AG09309 (cell line): Measurements from ENCODE around the gene KLHL12.
A peak's percentile ranks its signal among the peaks of the same experiment; 100 is the strongest.

Experiments
- DNase-seq: peaks from one replicate; pipeline ENCODE4 v3.0.0-alpha.2; 2010; ENCODE audit warnings: low read depth
- H3K4me3 ChIP-seq: 2 replicates; pipeline ENCODE4 v1.5.1; 2011; ENCODE audit warnings: mild to moderate bottlenecking, low read depth, low read length, moderate library complexity; ENCODE audit not compliant: control insufficient read depth
- CTCF ChIP-seq: IDR thresholded peaks from 2 replicates; pipeline ENCODE4 v1.5.1; 2011; ENCODE audit warnings: mild to moderate bottlenecking, low read depth, low read length, inconsistent platforms; ENCODE audit not compliant: insufficient read depth, control insufficient read depth; ENCODE audit errors: missing control alignments

Gene KLHL12

GRCh38 chr1:202857136-202857610 is 69.9 kb downstream of the KLHL12 start:
- DNase-seq, result no peak

GRCh38 chr1:202856014-202856413 is 71.0 kb downstream of the KLHL12 start:
- H3K4me3 ChIP-seq, result no peak overlapping the region
- DNase-seq, result no peak
- no peak for TF ChIP-seq CTCF

More at GRCh38 chr1:202857136-202857610, 69.9 kb downstream of the KLHL12 start:
- no peak for TF ChIP-seq CTCF
- no peak overlapping the region for H3K4me3 ChIP-seq

- no peak for TF ChIP-seq CTCF
- H3K4me3 ChIP-seq, result no peak overlapping the region
- no peak for DNase-seq
Observed at GRCh38 chr1:202854787-202855186, 72.2 kb downstream of the KLHL12 start.

GRCh38 chr1:202852163-202852904 is 74.7 kb downstream of the KLHL12 start:
- DNase-seq, result peak; percentile 16
- TF ChIP-seq CTCF, result peak; percentile 72
- no peak overlapping the region for H3K4me3 ChIP-seq

GRCh38 chr1:202850593-202851362 is 76.3 kb downstream of the KLHL12 start:
- no peak overlapping the region for H3K4me3 ChIP-seq
- no peak for TF ChIP-seq CTCF

GRCh38 chr1:202848191-202848542 is 78.9 kb downstream of the KLHL12 start:
- no peak overlapping the region for H3K4me3 ChIP-seq
- no peak for DNase-seq
- TF ChIP-seq CTCF, result no peak

More at GRCh38 chr1:202850593-202851362, 76.3 kb downstream of the KLHL12 start:
- no peak for DNase-seq
